GM19043 (cell line): Measurements from ENCODE around the gene PLEKHG3.

Source experiments
- ATAC-seq: cut with Tn5 transposase; IDR thresholded peaks from one replicate; pipeline ENCODE4 v1.9.1; 2021; ENCODE audit warnings: low read depth; ENCODE audit not compliant: unreplicated experiment

Gene PLEKHG3

DNA sequence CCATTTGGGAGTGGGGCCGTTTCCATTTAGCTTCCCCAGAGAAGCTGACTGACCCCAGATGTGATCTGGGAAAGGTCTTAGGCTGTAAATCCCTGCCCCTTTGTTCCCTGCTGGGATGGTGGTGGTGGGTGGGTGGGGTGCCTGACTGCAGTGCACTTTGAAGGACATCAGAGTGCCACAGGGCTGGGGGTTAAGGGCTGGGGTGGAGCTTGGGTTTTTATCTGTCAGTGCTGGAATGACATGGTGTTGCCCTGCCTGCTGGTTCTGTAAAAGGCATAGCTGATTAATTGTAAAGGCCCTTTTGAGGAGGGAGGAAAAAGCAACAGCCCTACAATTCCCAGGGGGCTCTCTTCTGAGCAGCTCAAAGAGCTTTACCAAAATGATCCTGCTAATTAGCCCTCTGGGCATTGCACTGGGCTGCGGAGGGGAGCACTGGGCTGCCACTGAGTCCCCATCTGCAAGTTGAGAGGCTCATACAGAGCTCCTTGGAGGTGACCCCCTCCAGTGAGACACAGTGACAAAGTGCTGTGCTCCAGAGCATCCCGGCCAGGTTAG, 21.1 kb downstream of the PLEKHG3 start:
- ATAC-seq, result no peak

DNA sequence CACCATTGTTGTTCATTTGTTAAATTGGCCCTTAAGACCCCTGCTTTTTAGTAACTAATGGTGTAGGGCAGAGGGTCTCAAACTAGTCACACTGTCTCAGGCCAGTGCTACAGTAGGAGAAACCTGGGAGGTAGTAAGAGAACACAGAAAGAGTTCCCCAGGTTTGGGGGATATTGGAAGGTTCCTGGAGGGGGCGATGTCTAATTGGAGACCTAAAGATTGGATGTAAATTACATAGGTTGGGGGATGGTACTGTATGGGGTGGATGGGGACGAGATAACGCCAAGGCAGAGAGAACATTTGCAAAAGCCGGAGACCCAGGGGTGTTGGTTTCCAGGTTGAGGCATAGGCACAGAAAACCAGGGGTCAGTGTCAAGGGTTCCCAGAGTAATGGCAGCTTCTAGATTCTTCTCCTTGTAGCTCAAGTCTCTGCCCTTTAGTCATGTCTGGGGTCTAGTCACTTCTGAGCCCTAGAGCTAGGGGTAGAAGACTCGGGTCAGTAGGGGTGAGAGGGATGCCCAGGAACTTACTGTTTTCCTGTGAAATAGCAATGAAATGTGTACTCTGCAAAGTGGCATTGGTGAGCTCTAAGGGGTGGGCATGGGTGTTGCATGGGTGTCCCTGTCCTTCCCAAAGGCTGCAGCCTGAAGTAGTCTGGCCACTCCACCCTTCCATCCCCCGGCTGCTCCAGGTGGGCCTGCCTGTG, 21.8 kb downstream of the PLEKHG3 start:
- ATAC-seq, result no peak

DNA sequence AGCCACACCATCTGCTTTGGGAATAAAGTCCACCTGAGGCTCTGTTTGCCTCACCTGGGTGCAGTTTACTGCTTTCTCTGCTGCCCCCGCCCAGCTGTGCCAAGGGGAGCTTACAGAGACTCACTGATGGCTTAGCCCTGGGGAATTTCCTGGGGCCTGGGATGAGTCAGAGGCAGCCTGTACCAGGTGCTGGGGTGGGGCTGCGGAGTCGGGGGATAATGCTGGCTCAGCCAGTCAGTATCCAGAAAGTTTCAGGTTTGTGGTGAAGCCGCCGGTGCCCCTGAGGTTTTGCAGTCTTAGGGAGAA, 22.3 kb downstream of the PLEKHG3 start:
- no peak for ATAC-seq

DNA sequence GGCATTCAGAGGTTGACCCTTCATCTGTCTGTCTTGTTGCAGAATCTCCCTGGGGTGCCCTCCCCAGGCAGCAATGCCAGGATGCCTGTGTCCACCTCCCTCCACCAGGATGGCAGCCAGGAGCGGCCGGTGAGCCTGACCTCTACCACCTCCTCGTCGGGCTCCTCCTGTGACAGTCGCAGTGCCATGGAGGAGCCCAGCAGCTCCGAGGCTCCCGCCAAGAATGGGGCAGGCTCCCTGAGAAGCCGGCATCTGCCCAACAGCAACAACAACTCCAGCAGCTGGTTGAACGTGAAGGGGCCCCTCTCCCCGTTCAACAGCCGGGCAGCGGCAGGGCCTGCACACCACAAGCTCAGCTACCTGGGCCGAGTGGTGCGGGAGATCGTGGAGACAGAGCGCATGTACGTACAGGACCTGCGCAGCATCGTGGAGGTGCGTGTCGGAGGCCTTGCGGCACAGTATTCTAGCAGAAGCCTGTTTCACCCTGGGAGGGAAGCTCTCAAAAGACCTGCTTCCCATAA, 23.4 kb downstream of the PLEKHG3 start:
- ATAC-seq, result no peak

DNA sequence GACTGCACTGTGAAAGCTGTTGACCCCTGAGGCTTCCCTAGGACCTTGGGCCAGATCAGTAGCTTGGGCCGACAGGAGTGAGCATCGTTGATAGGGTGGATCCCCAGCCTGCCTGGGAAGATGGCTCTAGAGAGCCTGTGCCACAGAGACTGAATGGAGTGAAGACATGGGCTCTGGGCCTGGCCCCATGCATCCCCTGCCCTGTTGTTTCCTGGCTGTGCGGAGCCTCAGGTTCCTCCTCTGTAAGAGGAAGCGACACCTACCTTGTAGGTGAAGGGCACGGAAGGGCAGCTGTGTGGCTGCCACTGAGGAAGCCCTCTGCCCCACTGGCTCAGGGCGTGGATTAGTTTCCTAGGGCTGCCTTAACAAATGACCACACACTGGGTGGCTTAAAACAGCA, 23.9 kb downstream of the PLEKHG3 start:
- ATAC-seq, result no peak

DNA sequence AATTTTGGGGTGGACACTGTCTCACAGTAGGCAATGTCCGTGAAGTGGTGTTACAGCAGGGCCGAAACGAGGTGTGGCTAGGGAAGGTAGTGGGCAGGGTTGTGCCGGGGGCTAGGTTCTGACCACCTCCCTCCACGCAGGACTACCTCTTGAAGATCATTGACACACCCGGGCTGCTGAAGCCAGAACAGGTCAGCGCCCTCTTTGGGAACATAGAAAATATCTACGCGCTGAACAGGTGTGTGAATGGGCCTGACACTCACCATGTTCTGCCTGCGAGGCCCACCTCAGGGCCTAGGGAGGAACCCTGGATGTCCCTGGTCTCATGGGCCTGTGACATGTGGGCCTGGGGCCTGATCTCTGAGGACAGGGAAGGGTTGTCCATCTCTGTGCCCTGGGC, 24.6 kb downstream of the PLEKHG3 start:
- no peak for ATAC-seq

DNA sequence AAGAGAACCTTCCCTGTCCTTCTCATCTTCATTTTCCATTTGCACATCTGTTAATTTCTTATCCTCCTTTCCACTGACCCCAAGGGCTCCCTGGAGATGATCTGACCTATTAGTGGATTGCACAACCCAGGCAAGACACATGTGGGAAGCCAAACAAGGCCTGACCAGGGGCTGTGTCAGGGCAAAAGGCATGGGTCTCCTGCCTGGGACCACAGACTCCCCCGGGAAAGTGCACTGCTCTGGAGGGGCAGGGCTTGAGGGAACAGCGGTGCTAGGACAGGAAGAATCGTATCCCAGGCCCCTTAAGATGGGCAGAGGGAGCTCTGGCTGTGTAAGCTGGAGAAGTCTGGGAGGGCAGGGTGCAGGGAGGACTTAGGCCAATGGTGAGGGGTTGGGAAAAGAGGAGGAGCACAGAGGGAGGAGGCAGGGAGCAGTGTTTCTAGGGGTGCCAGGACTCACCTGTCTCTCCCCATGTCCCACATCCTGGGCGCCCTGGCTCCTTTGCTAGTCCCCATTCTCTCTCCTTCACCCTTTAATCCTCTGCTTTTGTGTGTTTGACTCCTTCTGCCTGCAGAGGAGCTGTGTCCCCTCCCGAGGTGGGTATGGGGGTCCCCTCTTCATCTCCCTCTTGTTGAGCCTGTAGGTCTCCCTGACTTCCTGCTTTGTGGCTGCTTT, 25.3 kb downstream of the PLEKHG3 start:
- ATAC-seq, result no peak

DNA sequence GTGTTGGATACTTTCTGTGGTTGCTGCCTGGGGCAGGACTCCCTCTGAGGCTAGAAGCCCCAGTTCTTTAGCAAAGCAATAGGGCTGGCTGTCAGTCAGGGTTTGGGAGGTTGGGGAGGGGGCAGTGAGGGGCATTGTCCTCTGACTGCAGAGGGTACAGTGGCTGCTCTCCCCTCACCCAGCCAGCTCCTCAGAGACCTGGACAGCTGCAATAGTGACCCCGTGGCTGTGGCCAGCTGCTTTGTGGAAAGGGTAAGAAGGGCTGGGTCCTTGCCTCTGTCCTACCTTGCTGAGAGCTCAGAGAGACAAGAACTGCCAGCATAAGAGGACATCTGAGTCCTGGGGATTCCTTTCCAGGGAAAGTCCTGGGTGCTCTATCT, 25.8 kb downstream of the PLEKHG3 start:
- no peak for ATAC-seq

DNA sequence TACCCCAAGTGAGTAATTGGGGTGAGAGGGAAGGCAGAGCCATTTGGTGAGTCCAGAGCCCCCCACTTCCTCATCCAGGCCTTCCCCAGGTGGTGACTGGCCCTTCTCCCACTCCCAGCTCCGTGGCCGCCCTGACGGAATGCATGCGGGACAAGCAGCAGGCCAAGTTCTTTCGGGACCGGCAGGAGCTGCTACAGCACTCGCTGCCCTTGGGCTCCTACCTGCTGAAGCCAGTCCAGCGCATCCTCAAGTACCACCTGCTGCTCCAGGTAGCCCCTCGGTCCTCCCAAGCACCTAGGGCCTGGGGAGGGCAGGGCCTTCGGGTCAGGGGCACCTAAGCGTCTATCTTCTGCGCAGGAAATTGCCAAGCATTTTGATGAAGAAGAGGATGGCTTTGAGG, 26.5 kb downstream of the PLEKHG3 start:
- no peak for ATAC-seq

DNA sequence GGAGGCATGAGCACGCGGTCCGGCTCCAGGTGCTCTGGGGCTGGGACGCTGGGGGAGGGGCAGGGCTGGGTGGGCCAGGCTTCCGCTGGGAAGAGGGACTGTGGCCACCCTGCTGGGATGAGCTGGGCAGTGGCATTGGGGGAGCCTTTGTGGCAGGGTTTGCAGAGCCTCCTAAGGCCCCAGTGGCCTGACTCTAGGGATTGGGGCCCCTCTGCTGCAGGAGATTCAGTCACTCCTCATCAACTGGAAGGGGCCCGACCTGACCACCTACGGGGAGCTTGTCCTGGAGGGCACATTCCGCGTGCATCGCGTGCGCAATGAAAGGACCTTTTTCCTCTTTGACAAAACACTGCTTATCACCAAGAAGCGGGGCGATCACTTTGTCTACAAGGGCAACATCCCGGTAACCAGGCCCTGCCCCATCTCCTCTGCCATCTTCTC, 26.9 kb downstream of the PLEKHG3 start:
- no peak for ATAC-seq

DNA sequence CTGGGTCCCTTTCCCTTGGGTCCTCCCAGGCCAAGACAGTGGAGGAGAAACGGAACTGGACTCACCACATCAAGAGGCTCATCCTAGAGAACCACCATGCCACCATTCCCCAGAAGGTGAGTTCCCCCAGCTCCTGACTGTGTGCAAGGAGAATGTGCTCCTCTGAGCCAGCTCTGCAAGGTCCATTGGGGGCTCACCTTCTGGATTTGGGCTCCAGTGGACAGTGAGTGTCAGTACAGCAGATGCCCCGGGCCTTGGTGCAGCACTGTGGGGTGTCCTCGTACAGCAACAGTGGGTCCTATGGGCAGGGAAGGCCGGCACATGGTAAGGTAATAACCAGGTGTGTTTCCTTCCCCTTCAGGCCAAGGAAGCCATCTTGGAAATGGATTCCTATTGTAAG, 27.8 kb downstream of the PLEKHG3 start:
- ATAC-seq, result no peak

DNA sequence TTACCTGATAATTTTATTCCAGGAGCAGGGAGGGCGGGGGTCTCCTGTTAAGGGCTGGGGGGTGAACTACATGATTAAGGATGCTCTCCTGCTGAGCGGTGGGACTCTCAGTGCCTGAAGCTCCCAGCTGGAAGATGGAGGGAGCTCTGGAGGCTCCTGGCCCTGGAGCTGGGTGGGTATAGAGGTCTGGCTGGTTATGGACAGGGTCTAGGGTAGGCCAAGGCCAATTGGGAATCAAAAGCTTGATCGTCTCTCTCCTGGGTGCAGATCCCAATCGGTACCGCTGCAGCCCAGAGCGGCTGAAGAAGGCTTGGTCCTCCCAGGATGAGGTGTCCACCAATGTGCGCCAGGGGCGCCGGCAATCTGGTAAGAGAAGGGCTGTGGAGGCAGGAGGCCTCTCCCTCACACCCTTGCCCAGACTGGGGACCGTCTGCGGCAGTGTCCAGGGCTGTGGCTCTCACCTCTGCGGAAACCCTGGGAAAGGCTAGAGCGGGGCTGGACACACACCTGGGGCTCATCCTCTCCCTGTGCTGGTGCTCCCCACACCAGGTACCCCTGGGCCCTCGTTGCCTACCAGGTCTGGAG, 28.4 kb downstream of the PLEKHG3 start:
- ATAC-seq, result no peak

DNA sequence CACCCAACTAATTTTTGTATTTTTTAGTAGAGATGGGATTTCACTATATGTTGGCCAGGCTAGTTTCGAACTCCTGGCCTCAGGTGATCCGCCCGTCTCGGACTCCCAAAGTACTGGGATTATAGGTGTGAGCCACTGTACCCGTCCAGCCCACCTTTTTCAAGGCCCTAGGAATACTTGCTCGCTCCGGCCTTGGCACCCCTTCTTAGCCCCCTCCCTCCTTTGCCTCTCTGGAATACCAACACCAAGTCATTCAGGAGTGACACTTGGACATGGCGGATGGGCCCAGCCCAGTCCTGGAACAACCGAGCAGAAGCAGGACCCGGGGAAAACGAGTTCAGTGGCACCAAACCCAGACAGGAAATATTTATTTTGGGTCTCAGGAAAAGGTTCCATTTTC, 29.1 kb downstream of the PLEKHG3 start:
- no peak for ATAC-seq

DNA sequence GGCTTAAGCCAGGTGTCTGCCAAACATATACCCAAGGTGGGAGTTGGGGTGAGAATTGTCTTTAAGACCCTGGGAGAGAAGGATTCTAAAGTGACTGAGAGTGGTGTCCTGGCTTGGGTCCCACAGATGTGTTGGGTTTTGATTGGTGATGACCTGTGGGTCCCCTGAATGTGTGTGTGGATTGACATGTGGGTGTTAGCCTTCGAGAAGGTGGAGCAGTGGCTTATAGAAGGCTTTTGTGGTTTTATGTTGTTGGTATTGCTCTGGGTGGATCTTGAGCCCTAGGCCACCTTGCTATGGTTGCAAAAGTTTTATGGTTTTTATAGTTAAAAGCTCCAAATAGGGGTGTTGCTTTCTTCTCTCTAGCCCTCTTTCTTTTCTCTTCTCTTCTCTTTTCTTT, 29.7 kb downstream of the PLEKHG3 start:
- no peak for ATAC-seq

DNA sequence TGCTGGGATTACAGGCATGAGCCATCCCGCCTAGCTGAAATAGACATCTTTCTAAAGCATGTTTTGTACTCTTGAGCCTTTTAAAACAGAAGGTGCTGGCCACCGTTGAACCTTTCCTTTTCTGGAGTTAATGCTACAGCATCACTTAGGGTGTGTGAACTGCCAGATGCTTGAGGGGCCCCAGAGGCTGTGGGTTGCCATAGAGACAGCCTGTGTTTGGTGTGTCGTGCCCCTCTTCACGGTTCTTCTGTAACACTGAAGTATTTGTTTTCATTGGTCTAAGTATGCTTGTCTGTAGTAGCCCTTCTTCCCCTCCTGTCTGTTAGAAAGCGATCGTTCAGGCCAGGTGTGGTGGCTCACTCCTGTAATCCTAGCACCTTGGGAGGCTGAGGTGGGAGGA, 30.8 kb downstream of the PLEKHG3 start:
- ATAC-seq, result no peak

DNA sequence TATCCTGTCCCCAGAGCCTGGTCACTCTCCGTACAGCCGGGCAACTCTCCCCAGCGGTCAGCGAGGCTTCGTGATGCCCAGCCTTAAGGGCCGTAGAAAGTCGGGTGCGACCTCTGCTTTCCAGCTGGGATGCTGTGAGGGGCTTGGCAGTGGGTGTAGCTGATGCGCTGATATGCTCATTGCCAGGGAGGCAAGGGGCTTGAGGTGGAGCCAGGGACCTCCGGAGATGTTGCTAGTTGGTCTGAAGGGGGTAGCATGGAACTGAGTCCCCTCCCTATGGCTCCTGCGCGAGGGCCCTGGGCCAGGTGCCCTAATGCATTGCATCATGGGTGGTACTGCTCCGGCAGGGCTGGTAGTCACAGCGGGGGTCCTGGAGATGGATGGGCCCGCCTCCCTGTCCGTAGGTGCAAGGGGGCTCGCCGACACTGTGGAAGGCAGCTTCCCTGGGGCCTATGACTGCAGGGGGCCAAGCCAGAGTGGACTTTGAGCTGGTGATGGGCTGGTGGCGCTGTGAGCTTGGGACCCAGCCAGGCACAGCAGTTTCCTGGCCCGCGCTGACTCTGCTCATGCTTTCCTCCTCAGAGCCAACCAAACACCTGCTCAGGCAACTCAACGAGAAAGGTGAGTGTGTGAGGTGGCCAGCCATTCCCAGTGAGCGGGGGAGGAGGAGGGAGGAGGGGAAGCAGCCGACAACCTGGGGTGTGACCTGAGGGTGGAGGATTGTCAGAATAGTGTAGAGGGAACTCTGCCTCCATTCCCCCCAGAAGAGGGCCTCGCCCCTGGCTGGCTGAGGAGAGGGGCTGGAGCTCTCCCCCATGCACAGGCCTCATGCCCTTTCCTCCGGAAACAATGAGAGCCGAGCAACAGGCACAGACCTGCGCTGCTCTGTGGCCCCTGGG, 32.3 kb downstream of the PLEKHG3 start:
- no peak for ATAC-seq

DNA sequence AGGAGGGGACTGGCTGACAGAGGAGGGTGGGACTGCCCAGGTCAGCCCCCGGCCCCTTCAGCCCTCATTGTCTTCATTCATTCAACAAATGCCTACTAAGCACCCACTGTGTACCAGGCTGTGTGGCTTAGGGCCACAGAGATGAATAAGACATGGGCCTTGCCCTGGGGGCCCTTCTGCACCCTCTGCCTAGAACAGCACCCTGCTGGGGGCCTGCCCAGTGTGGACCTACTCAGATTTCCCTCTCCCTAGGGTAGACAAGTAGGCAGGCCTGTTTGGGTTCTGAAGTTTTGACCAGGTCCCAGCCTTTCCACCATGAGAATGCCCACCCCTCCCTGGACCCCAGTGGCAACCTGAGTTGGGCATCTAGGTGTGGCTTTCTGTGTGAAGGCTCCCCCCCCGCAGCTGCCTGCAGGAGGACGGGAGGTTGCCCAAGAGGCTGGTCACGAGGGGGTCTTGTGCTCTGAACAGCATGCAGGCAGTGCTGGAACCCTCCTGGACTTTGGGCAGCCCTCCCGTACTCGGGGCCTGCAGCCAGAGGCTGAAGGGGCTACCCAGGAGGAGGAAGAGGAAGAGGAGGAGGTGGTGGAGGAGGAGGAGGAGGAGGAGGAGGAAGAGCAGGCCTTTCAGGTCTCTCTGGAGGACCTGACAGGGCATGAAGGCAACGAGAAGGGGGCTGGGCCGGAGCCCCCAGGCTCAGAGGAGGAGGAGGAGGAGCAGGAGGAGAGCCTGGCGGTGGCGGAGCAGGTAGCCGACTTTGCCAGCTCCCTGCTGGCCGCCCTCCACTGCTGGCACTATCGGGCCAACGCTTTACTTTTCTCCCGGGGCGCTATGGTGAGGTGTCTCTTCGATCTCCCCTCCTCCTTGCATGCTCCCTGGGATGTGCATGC, 33.4 kb downstream of the PLEKHG3 start:
- no peak for ATAC-seq

DNA sequence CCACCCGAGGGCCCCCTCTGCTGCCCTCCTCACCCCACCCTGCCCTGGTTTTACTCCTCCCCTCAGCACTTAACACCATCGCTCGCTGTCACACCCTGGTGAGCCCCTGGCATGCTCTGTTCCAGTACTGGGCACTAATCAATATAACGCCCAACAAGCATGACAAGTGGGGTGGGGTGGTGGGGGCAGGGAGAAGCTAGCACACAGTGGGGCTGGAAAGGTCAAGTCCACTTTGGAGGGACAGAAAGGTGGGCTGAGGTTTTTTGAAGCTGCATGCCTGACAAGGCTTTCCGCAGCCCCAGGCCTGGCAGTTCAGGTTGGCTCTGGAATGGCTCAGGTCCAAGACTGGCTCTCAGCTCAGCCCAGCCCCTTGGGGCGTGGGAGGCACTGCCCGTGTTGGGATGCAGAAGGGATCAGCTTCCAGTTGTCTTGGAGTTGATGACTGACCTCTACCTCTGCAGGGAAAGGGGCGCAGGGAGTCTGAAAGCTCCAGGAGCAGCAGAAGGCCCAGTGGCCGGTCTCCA, 34.1 kb downstream of the PLEKHG3 start:
- no peak for ATAC-seq

DNA sequence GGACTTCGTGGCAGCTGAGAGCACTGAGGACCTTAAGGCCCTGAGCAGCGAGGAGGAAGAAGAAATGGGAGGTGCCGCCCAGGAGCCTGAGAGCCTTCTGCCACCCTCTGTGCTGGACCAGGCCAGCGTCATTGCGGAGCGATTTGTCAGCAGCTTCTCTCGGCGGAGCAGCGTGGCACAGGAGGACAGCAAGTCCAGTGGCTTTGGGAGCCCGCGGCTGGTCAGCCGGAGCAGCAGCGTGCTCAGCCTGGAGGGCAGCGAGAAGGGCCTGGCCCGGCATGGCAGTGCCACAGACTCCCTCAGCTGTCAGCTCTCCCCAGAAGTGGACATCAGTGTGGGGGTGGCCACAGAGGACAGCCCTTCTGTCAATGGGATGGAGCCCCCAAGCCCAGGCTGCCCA, 37.0 kb downstream of the PLEKHG3 start:
- ATAC-seq, result no peak

DNA sequence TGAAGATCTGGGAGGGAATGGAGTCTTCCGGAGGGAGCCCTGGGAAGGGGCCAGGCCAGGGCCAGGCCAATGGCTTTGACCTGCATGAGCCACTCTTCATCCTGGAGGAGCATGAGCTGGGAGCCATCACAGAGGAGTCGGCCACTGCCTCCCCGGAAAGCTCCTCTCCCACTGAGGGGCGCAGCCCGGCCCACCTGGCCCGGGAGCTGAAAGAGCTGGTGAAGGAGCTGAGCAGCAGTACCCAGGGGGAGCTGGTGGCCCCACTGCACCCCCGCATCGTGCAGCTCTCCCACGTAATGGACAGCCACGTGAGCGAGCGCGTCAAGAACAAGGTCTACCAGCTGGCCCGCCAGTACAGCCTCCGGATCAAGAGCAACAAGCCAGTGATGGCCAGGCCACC, 37.7 kb downstream of the PLEKHG3 start:
- no peak for ATAC-seq
